T-helper 1 cell treated with Interleukin-12 subunit alpha and Interleukin-12 subunit beta and Interleukin-4 antibody, amounts not matched to agents 30 ng/mL and 1 ng/mL, for 36 hours (primary cell): ENCODE measurements around the gene NCKAP5L. TPM values are rescaled to one million over a fixed set of nuclear protein-coding genes. Genes with fewer than 3 reads are reported as not detected.
"Not testable (repeated sequence)": the region's sequence is repeated elsewhere in the genome, so short reads cannot be mapped to it uniquely, and the experiment has no call there.

Experiments used
- intact Hi-C: fragments of 100-400 bp; cut with micrococcal nuclease; formaldehyde crosslinking; loops from one replicate; pipeline ENCODE4 v1.15.1; 2024
- total RNA-seq: library from RNA; stranded (reverse); gene quantifications from 2 replicates; pipeline ENCODE4 v1.2.3, GENCODE V29; 2022

The NCKAP5L gene
- total RNA-seq, 1 donor from 2014 or later, result 2.8 TPM

- intact Hi-C loops, result loop anchor here (1.0 to 5.0 kb wide), 2 partner anchors 91 to 100 kb away; no protein-coding TSS in a partner anchor
These were observed 38.8 kb upstream of the NCKAP5L start for GRCh38 chr12:49866859-49867569.

- intact Hi-C loops, result loop anchor here (5.0 kb wide), 1 partner anchor 102 kb away; no protein-coding TSS in a partner anchor
These were observed 37.5 kb upstream of the NCKAP5L start for GRCh38 chr12:49865782-49866135.

- intact Hi-C loops, result loop anchor here (5.0 kb wide), 1 partner anchor 102 kb away; no protein-coding TSS in a partner anchor
These were observed 37.0 kb upstream of the NCKAP5L start for GRCh38 chr12:49865109-49865781.

GRCh38 chr12:49864798-49865090 is 36.5 kb upstream of the NCKAP5L start:
- intact Hi-C loops, result loop anchor here (5.0 kb wide), 1 partner anchor 103 kb away; no protein-coding TSS in a partner anchor

- intact Hi-C loops, result no loop called here
These were observed 36.0 kb upstream of the NCKAP5L start for GRCh38 chr12:49863946-49864797.

- intact Hi-C loops, result not testable (repeated sequence)
These were observed 32.7 kb upstream of the NCKAP5L start for GRCh38 chr12:49860921-49861320.

- intact Hi-C loops, result not testable (repeated sequence)
These were observed 27.7 kb upstream of the NCKAP5L start for GRCh38 chr12:49855890-49856289.

- intact Hi-C loops, result no loop called here
These were observed 26.8 kb upstream of the NCKAP5L start for GRCh38 chr12:49854976-49855375.

GRCh38 chr12:49853671-49854070 is 25.5 kb upstream of the NCKAP5L start:
- intact Hi-C loops, result no loop called here

GRCh38 chr12:49847161-49847560 is 18.9 kb upstream of the NCKAP5L start:
- intact Hi-C loops, result no loop called here

- intact Hi-C loops, result no loop called here
These were observed 17.8 kb upstream of the NCKAP5L start for GRCh38 chr12:49846032-49846431.

- intact Hi-C loops, result loop anchor here (1.0 kb wide), 4 partner anchors 81 to 276 kb away; partner anchors contain the start of genes MCRS1, RACGAP1 and TMBIM6
These were observed 15.7 kb upstream of the NCKAP5L start for GRCh38 chr12:49843876-49844437.

GRCh38 chr12:49843411-49843810 is 15.2 kb upstream of the NCKAP5L start:
- intact Hi-C loops, result loop anchor here (1.0 kb wide), 4 partner anchors 80 to 275 kb away; partner anchors contain the start of genes MCRS1, RACGAP1 and TMBIM6

GRCh38 chr12:49842519-49843352 is 14.5 kb upstream of the NCKAP5L start, which contains the start of gene BCDIN3D:
TSS of gene BCDIN3D (minus strand) at chr12:49843106. CDS start at chr12:49843087, 19 bp downstream.
- intact Hi-C loops, result loop anchor here (1.0 kb wide), 5 partner anchors 79 to 274 kb away; partner anchors contain the start of genes FMNL3, MCRS1, RACGAP1 and TMBIM6

GRCh38 chr12:49838973-49839633 is 10.9 kb upstream of the NCKAP5L start:
- intact Hi-C loops, result loop anchor here (1.0 kb wide), 6 partner anchors 11 to 202 kb away; partner anchors contain the start of genes NCKAP5L and TMBIM6

- intact Hi-C loops, result no loop called here
These were observed 4.7 kb upstream of the NCKAP5L start for GRCh38 chr12:49832836-49833421.

GRCh38 chr12:49831717-49832116 is 3.5 kb upstream of the NCKAP5L start:
- intact Hi-C loops, result no loop called here

- intact Hi-C loops, result loop anchor here (1.0 to 10.0 kb wide), 9 partner anchors 12 to 457 kb away; partner anchors contain the start of genes COX14, FMNL3, LIMA1 and MCRS1
These were observed 663 bp downstream of the NCKAP5L start for GRCh38 chr12:49827401-49828099.
